ENCODE measurements around the gene PARVA. TPM values are rescaled to one million over a fixed set of nuclear protein-coding genes. Genes with fewer than 3 reads are reported as not detected.
"Not testable (repeated sequence)": the region's sequence is repeated elsewhere in the genome, so short reads cannot be mapped to it uniquely, and the experiment has no call there.

PARVA gene
- total and polyA plus RNA-seq, 2 donors (not counting 1 experiment from before 2014, with no cell fraction given), result 27.7 to 195 TPM

DNA sequence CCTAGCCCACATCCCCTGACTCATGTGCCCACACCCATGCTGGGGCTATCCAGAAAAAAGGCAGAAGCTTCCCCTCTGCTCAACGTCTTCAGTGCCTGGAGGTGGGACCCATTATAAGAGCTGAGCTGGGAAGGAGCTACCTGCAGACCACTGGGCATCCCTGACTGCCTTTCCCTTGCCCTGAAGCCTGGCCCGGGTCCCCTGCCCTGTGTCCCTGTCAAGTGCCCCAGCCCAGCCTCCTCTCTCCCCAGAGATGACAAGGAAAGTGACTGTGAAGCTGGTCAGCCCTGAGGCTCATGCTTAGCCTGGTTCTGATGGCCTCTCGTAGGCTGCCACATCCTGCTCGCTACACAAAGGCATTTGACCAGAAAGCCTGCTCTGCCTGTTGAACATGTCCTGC is 140.4 kb downstream of the PARVA start:
- Histone ChIP-seq H3K4me3 (replicated peaks in 1 of 4; ENCODE audit: control extremely low read depth in 1 of 4, insufficient read depth in 1 of 4, low read depth in 3 of 4, low read length in 4 of 4) (no peak overlapping the region), H3K9me3 (ENCODE audit: control insufficient read depth, insufficient read depth, low read depth, low read length) (no peaks in the 10 kb centered on the region), H3K27ac (ENCODE audit: insufficient read depth, low read length) (no peak overlapping the region), H3K4me2 (ENCODE audit: extremely low read depth, insufficient read depth, low read length) (no peak overlapping the region), H3K36me3 (ENCODE audit: control insufficient read depth, insufficient read depth, low read length) (peaks cover 10% of the 10 kb centered on the region), H3K79me2 (ENCODE audit: control insufficient read depth, insufficient read depth, low read length) (no peaks in the 10 kb centered on the region), H3K4me1 (ENCODE audit: control insufficient read depth, extremely low read depth, insufficient read depth, low read length) (no peaks in the 10 kb centered on the region), H3K27me3 (ENCODE audit: control insufficient read depth, insufficient read depth, low read length) (no peaks in the 10 kb centered on the region), H3K9ac (ENCODE audit: insufficient read depth, low read length) (no peak overlapping the region), H2AFZ (ENCODE audit: low read length) (no peak overlapping the region), H4K20me1 (ENCODE audit: control insufficient read depth, extremely low read depth, insufficient read depth, low read length) (no peaks in the 10 kb centered on the region)
- DNase-seq (ENCODE audit: low read depth in 2 of 2), result no peak
- no peak for TF ChIP-seq EZH2 (IDR thresholded peaks at IDR 0.05; ENCODE audit: low read length, missing control alignments)
- TF ChIP-seq, protein P1, sequence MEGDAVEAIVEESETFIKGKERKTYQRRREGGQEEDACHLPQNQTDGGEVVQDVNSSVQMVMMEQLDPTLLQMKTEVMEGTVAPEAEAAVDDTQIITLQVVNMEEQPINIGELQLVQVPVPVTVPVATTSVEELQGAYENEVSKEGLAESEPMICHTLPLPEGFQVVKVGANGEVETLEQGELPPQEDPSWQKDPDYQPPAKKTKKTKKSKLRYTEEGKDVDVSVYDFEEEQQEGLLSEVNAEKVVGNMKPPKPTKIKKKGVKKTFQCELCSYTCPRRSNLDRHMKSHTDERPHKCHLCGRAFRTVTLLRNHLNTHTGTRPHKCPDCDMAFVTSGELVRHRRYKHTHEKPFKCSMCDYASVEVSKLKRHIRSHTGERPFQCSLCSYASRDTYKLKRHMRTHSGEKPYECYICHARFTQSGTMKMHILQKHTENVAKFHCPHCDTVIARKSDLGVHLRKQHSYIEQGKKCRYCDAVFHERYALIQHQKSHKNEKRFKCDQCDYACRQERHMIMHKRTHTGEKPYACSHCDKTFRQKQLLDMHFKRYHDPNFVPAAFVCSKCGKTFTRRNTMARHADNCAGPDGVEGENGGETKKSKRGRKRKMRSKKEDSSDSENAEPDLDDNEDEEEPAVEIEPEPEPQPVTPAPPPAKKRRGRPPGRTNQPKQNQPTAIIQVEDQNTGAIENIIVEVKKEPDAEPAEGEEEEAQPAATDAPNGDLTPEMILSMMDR (conservative IDR thresholded peaks at IDR 0.05 in 1 of 2, IDR thresholded peaks at IDR 0.05 in 1 of 2; ENCODE audit: low read depth in 1 of 2, low read length in 2 of 2), result no peak

DNA sequence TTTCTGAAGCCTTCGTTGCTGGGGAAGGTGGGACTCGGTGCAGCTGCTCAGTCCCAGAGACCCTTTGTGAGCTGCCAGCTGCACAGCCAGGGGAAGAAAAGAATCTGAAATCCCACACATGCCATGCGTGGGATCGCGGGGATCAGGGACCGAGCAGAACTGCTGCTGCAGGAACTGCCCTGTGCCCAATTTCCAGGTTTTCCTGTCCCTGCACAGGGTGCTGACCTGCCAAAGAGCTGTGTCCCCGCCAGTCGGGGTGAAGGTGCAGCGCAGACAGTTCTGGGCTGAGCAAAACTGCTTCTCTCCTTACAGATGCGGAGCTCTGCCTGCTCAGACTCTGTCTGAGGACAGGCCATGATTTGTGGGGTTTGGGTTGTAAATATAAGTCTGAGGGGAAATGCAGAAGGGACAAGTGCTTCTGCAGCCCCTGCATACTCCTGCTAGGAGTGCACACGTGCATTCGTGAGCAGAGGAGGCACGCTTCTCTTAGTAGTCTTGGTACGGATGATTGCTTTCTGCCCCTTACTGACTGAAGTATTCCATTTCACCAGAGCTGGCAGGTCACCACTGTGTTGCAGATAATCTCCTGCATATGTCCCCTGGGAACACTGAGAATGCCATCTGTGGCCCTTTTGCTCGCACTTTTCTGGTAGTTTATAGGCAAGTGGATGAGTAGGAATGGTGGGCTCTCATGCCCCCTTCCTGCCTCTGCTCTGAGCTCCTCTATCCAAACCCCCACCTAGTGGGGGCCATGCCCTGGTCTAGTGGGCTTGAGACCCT is 141.4 kb downstream of the PARVA start:
- Histone ChIP-seq H3K79me2 (ENCODE audit: control insufficient read depth, insufficient read depth, low read length) (no peaks in the 10 kb centered on the region), H3K27me3 (ENCODE audit: control insufficient read depth, insufficient read depth, low read length) (no peaks in the 10 kb centered on the region), H3K9me3 (ENCODE audit: control insufficient read depth, insufficient read depth, low read depth, low read length) (no peaks in the 10 kb centered on the region), H3K27ac (ENCODE audit: insufficient read depth, low read length) (no peak overlapping the region), H3K4me2 (ENCODE audit: extremely low read depth, insufficient read depth, low read length) (no peak overlapping the region), H4K20me1 (ENCODE audit: control insufficient read depth, extremely low read depth, insufficient read depth, low read length) (no peaks in the 10 kb centered on the region), H3K9ac (ENCODE audit: insufficient read depth, low read length) (no peak overlapping the region), H2AFZ (ENCODE audit: low read length) (no peak overlapping the region), H3K4me3 (replicated peaks in 1 of 4; ENCODE audit: control extremely low read depth in 1 of 4, insufficient read depth in 1 of 4, low read depth in 3 of 4, low read length in 4 of 4) (no peak overlapping the region), H3K4me1 (ENCODE audit: control insufficient read depth, extremely low read depth, insufficient read depth, low read length) (no peaks in the 10 kb centered on the region), H3K36me3 (ENCODE audit: control insufficient read depth, insufficient read depth, low read length) (peaks cover 9% of the 10 kb centered on the region)
- DNase-seq (ENCODE audit: low read depth in 2 of 2), result no peak
- TF ChIP-seq, protein P1 (conservative IDR thresholded peaks at IDR 0.05 in 1 of 2, IDR thresholded peaks at IDR 0.05 in 1 of 2; ENCODE audit: low read depth in 1 of 2, low read length in 2 of 2), result no peak
- TF ChIP-seq EZH2 (IDR thresholded peaks at IDR 0.05; ENCODE audit: low read length, missing control alignments), result no peak

DNA sequence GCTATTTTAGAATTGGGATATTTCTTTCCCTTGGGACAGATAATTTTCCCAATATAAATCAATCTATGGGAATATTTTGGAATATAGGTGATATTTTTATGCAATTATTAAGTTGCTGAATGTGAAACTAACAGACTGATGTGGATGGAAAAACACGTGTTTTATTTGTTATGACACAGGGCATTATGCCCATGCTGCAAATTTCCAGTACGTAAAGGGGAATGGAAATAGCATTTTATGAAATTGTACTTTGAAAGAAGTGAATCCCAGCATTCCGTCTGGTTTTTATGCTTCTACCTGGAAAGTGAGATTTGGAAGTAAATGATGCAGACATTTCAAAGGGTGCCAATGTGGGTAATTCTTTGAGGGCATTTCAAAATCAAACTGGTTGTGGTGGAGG is 142.7 kb downstream of the PARVA start:
- Histone ChIP-seq H3K27ac (ENCODE audit: insufficient read depth, low read length) (no peak overlapping the region), H3K4me2 (ENCODE audit: extremely low read depth, insufficient read depth, low read length) (no peak overlapping the region), H3K79me2 (ENCODE audit: control insufficient read depth, insufficient read depth, low read length) (no peaks in the 10 kb centered on the region), H4K20me1 (ENCODE audit: control insufficient read depth, extremely low read depth, insufficient read depth, low read length) (no peaks in the 10 kb centered on the region), H3K4me1 (ENCODE audit: control insufficient read depth, extremely low read depth, insufficient read depth, low read length) (no peaks in the 10 kb centered on the region), H3K9me3 (ENCODE audit: control insufficient read depth, insufficient read depth, low read depth, low read length) (no peaks in the 10 kb centered on the region), H3K9ac (ENCODE audit: insufficient read depth, low read length) (no peak overlapping the region), H3K4me3 (replicated peaks in 1 of 4; ENCODE audit: control extremely low read depth in 1 of 4, insufficient read depth in 1 of 4, low read depth in 3 of 4, low read length in 4 of 4) (no peak overlapping the region), H3K27me3 (ENCODE audit: control insufficient read depth, insufficient read depth, low read length) (no peaks in the 10 kb centered on the region), H2AFZ (ENCODE audit: low read length) (no peak overlapping the region), H3K36me3 (ENCODE audit: control insufficient read depth, insufficient read depth, low read length) (peaks cover 8% of the 10 kb centered on the region)
- TF ChIP-seq EZH2 (IDR thresholded peaks at IDR 0.05; ENCODE audit: low read length, missing control alignments), result no peak
- TF ChIP-seq, protein P1 (conservative IDR thresholded peaks at IDR 0.05 in 1 of 2, IDR thresholded peaks at IDR 0.05 in 1 of 2; ENCODE audit: low read depth in 1 of 2, low read length in 2 of 2), result no peak
- DNase-seq (ENCODE audit: low read depth in 2 of 2), result no peak

DNA sequence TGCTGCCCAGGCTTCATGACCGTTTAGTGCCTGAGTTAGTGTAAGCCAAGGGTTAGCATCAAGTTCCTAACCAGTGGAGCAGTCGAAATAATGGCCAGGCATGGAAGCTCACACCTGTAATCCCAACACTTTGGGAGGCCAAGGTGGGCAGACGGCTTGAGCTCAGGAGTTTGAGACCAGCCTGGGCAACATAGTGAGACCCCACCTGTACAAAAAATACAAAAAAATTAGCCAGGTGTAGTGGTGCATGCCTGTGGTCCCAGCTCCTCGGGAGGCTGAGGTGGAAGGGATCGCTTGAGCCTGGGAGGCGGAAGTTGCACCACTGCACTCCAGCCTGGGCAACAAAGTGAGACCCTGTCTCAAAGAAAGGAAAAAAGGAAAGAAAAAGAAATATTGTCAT is 143.2 kb downstream of the PARVA start:
- not testable (repeated sequence) for H3K9ac ChIP-seq (ENCODE audit: insufficient read depth, low read length); H3K4me2 ChIP-seq (ENCODE audit: extremely low read depth, insufficient read depth, low read length); H3K27me3 ChIP-seq (ENCODE audit: control insufficient read depth, insufficient read depth, low read length); H3K79me2 ChIP-seq (ENCODE audit: control insufficient read depth, insufficient read depth, low read length); H4K20me1 ChIP-seq (ENCODE audit: control insufficient read depth, extremely low read depth, insufficient read depth, low read length); H3K9me3 ChIP-seq (ENCODE audit: control insufficient read depth, insufficient read depth, low read depth, low read length); H3K27ac ChIP-seq (ENCODE audit: insufficient read depth, low read length); H3K36me3 ChIP-seq (ENCODE audit: control insufficient read depth, insufficient read depth, low read length); H3K4me3 ChIP-seq (replicated peaks in 1 of 4; ENCODE audit: control extremely low read depth in 1 of 4, insufficient read depth in 1 of 4, low read depth in 3 of 4, low read length in 4 of 4); H2AFZ ChIP-seq (ENCODE audit: low read length); DNase-seq (ENCODE audit: low read depth in 2 of 2); H3K4me1 ChIP-seq (ENCODE audit: control insufficient read depth, extremely low read depth, insufficient read depth, low read length)
